ENCODE results near the gene CDH2.

The CDH2 gene

DNA sequence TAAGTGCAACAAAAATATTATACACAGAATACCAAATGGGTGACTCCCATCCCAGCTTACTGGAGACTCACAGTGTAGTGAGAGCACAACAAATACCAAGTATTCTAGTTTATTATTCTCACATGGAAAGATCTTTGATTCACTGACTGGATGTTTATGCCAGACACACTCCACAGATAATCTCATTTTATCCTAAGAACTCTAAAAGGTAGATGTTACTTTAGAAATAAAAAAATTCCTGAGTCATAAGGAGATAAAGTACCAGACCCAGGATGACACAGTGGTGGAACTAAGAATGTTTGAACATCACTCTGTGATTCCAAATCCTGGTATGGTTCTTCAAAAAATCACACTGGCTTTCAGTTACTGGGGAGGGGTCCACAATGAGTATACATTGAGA, 136.2 kb downstream of the CDH2 start:
- no peak for TF ChIP-seq CTCF (IDR thresholded peaks at IDR 0.05; ENCODE audit: borderline replicate concordance, control extremely low read depth, extremely low read depth, insufficient read depth, missing control alignments)
- no peak for DNase-seq (ENCODE audit: low spot score)
- in situ Hi-C loops (cut with MboI; ENCODE audit: low sequenced_read_pairs, unreplicated experiment) = no loop called here

GRCh38 chr18:28040211-28040610, 136.7 kb downstream of the CDH2 start:
- no peak for DNase-seq (ENCODE audit: low spot score)
- TF ChIP-seq CTCF (IDR thresholded peaks at IDR 0.05; ENCODE audit: borderline replicate concordance, control extremely low read depth, extremely low read depth, insufficient read depth, missing control alignments) = no peak
- in situ Hi-C loops (cut with MboI; ENCODE audit: low sequenced_read_pairs, unreplicated experiment) = no loop called here

DNA sequence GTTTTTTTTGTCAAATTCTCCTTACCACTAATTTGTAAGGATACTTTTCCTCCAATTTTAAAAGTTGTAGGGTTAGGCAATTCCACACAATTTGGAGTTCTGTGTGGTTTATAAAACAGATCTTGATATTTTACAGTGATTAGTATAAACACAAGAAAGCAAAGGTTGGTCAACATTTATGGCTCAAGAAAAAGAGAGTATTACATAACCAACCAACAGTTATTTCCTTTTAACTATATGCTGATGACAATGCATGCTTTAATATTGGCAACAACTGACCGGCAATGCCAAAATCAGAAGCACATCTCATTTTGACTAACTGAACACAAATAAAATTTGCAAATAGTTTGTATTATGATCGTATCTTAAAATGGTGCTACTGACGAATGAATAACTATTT, 137.2 kb downstream of the CDH2 start:
- TF ChIP-seq CTCF (IDR thresholded peaks at IDR 0.05; ENCODE audit: borderline replicate concordance, control extremely low read depth, extremely low read depth, insufficient read depth, missing control alignments) = no peak
- in situ Hi-C loops (cut with MboI; ENCODE audit: low sequenced_read_pairs, unreplicated experiment) = no loop called here
- DNase-seq (ENCODE audit: low spot score) = no peak

DNA sequence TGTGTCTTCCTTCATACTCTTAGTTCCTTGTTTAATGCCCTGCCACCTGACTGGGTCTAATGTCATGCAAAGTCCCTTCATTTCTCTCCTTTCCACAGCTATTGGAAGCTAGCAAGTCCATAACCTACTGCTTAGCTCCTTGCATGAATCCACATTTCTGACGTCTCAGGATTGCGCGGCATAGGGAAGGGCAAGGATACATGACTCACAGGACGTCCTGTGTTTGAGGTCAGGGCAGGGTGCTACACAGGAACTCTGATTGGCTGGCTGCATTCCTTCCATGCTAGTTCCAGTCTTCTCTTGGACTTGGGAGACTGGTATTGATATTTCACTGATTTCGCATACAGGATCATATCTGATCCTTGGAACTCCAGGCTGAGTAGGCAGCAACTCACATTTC, 137.9 kb downstream of the CDH2 start:
- DNase-seq (ENCODE audit: low spot score) = no peak
- TF ChIP-seq CTCF (IDR thresholded peaks at IDR 0.05; ENCODE audit: borderline replicate concordance, control extremely low read depth, extremely low read depth, insufficient read depth, missing control alignments) = no peak
- in situ Hi-C loops (cut with MboI; ENCODE audit: low sequenced_read_pairs, unreplicated experiment) = no loop called here

DNA sequence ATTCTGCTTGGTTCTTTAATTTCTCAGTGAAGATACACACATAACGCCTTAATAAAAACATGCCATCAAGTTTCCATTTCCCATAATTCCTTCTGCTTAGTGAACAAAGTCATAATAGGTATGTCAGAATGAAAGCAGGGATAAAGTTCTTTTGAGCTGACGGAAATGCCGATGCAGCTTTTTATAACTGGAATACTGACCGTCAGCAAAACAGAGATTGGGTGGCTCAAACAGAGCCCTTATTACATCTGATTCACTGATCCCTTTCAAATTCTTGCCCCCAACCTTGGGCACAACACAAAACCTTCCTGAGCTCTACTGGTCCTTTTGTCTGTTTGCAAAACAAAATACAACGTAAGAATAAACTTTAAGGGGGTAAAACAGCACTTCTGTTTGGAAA, 140.4 kb downstream of the CDH2 start:
- DNase-seq (ENCODE audit: low spot score) = no peak
- in situ Hi-C loops (cut with MboI; ENCODE audit: low sequenced_read_pairs, unreplicated experiment) = no loop called here
- TF ChIP-seq CTCF (IDR thresholded peaks at IDR 0.05; ENCODE audit: borderline replicate concordance, control extremely low read depth, extremely low read depth, insufficient read depth, missing control alignments) = no peak

GRCh38 chr18:28034567-28034966, 142.4 kb downstream of the CDH2 start:
- no peak for TF ChIP-seq CTCF (IDR thresholded peaks at IDR 0.05; ENCODE audit: borderline replicate concordance, control extremely low read depth, extremely low read depth, insufficient read depth, missing control alignments)
- in situ Hi-C loops (cut with MboI; ENCODE audit: low sequenced_read_pairs, unreplicated experiment) = no loop called here
- no peak for DNase-seq (ENCODE audit: low spot score)

GRCh38 chr18:28032177-28032576, 144.8 kb downstream of the CDH2 start:
- DNase-seq (ENCODE audit: low spot score) = no peak
- TF ChIP-seq CTCF (IDR thresholded peaks at IDR 0.05; ENCODE audit: borderline replicate concordance, control extremely low read depth, extremely low read depth, insufficient read depth, missing control alignments) = no peak
- in situ Hi-C loops (cut with MboI; ENCODE audit: low sequenced_read_pairs, unreplicated experiment) = no loop called here

Measured in GM13976 (cell line).